ENCODE measurements around the gene PARD3. TPM values are rescaled to one million over a fixed set of nuclear protein-coding genes. Genes with fewer than 3 reads are reported as not detected.

PARD3 gene
- polyA plus RNA-seq, 6 donors from 2014 or later = 0.05 to 0.36 (median 0.16) TPM; not detected in 3

DNA sequence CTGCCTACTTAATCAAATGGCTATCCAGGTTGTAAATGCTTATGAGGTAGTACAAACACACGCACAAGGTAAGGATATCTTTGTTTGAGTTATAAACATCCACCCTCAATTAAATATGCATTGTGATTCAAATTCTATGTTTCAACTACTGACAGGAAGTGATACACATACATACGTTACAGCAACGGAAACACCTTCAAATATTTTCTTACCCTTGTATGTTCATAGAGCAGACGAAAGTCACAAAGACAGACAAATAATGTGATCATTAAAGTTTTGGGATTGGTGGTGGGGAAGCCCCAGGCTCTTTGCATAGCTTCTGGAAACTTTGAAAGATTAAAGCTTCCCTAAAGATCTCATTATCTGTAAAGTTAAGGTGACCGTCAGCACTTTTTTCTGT, 521.0 kb downstream of the PARD3 start:
- ATAC-seq (ENCODE audit: low read depth in 2 of 2) = no peak
- no peak for DNase-seq
- no peak overlapping the region for H3K4me3 Mint-ChIP-seq

DNA sequence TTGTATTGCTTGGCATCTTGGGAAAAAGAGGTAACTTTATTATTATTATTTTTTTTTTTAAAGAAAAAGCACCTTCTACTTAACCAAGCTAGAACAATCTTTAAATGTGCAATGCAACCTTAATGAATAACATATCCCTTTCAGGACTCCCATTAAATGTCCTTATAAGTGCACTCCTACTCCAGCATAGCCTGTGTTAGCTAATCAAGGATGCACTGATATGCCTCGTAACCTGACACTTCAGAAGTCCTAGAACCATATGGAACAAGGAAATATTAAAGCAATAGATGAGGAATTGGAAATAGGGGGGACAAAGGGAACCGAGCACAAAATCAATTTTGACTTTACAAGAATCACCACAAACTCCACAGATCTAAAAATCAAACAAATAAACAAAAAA, 522.4 kb downstream of the PARD3 start:
- H3K27ac Mint-ChIP-seq = no peak overlapping the region
- no peak for ATAC-seq (ENCODE audit: low read depth in 2 of 2)
- H3K36me3 Mint-ChIP-seq = no peaks in the 10 kb centered on the region
- no peaks in the 10 kb centered on the region for H3K27me3 Mint-ChIP-seq
- H3K4me3 Mint-ChIP-seq = no peak overlapping the region
- no peaks in the 10 kb centered on the region for H3K9me3 Mint-ChIP-seq
- no peak for DNase-seq
- no peaks in the 10 kb centered on the region for H3K4me1 Mint-ChIP-seq

More for the DNA sequence above, 521.0 kb downstream of the PARD3 start:
- Mint-ChIP-seq H3K27me3 (no peaks in the 10 kb centered on the region), H3K36me3 (no peaks in the 10 kb centered on the region), H3K9me3 (no peaks in the 10 kb centered on the region), H3K27ac (no peak overlapping the region), H3K4me1 (no peaks in the 10 kb centered on the region)

DNA sequence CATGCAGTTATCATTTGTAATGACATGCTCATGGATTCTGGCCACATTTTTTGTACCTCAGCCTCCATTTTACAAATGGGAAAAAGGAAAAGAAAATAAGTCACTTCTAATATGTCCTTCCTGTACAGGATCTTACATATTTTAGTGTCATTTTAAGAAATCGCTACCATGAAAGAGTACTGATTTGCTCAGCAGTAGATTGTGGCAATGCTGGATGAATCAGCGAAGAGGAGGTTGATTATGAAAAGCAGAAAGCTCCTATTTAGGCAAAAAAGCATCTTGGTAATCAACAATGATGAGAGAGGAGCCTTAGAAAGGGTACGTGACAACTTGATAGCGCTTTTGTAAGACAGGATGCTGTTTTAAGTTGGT, 522.9 kb downstream of the PARD3 start:
- H3K27me3 Mint-ChIP-seq = no peaks in the 10 kb centered on the region
- H3K27ac Mint-ChIP-seq = no peak overlapping the region
- no peak for ATAC-seq (ENCODE audit: low read depth in 2 of 2)
- H3K36me3 Mint-ChIP-seq = no peaks in the 10 kb centered on the region
- DNase-seq = no peak
- H3K4me1 Mint-ChIP-seq = no peaks in the 10 kb centered on the region
- H3K9me3 Mint-ChIP-seq = no peaks in the 10 kb centered on the region
- H3K4me3 Mint-ChIP-seq = no peak overlapping the region

- Mint-ChIP-seq H3K4me3 (no peak overlapping the region), H3K36me3 (no peaks in the 10 kb centered on the region), H3K27ac (no peak overlapping the region), H3K27me3 (no peaks in the 10 kb centered on the region), H3K4me1 (no peaks in the 10 kb centered on the region), H3K9me3 (peaks cover 0 to under 1% (median 0%) of the 10 kb centered on the region in 7 donors)
- ATAC-seq (ENCODE audit: low read depth in 2 of 2) (no peak), DNase-seq (no peak)
These were observed 523.5 kb downstream of the PARD3 start for GRCh38 chr10:34291466-34292193.

DNA sequence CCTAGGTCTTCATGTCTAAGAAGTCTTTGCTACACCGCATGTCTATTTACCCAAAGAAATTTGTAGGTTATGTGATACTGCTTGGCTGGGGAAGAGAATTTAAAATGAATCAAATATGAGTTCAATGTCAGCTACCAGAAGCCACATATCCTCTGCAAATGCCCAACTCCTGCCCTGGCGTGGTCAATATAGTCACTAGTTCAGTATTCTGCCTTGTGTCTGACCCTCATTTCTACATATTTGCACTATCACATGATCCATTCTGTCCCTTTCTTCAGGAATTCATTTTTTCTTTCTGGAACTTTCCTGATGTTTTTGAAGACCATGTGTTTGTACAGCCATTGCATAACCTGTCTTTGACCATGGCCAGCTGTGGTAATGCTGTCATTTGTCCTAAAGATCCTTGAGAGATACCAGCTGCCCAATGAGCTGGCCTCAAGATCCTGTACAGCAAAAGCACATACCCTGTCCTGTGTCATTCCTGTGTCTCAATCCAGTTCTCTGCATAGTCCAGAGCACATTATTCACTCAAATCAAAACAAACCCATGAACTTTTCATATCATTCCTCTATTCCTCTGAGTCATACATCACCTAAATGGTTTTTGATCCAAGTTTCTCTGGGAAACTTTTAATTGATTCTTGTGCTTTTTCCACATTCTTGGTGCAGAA, 524.5 kb downstream of the PARD3 start:
- Mint-ChIP-seq H3K4me1 (no peaks in the 10 kb centered on the region), H3K27ac (no peak overlapping the region)
- no peak for DNase-seq

DNA sequence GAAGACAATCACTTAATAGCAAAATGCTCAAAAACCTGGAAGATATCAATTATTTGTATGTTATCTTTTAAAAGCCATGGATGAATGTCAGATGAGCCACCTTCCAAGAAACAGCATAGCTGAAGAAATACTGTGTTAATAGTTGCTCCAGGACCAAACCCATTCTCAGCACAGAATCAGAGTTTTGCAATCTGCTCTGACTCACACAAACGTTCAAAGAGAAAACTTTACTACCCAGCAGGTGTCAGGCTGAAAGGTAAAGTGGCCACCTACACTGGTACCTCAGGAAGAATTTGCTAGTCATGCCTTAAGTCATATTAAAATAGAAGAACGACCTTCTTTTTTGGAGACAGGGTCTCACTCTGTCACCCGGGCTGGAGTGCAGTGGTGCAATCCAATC, 526.5 kb downstream of the PARD3 start:
- Mint-ChIP-seq H3K27me3 (no peaks in the 10 kb centered on the region), H3K27ac (no peak overlapping the region), H3K4me3 (no peak overlapping the region), H3K4me1 (no peaks in the 10 kb centered on the region), H3K36me3 (no peaks in the 10 kb centered on the region), H3K9me3 (peaks cover 0 to 4% (median 0%) of the 10 kb centered on the region in 7 donors)
- no peak for ATAC-seq (ENCODE audit: low read depth in 2 of 2)
- no peak for DNase-seq

More for the DNA sequence above, 524.5 kb downstream of the PARD3 start:
- ATAC-seq (ENCODE audit: low read depth in 2 of 2) = no peak
- H3K9me3 Mint-ChIP-seq = peaks cover 0 to 4% (median 0%) of the 10 kb centered on the region in 7 donors
- no peak overlapping the region for H3K4me3 Mint-ChIP-seq
- H3K27me3 Mint-ChIP-seq = no peaks in the 10 kb centered on the region
- no peaks in the 10 kb centered on the region for H3K36me3 Mint-ChIP-seq

DNA sequence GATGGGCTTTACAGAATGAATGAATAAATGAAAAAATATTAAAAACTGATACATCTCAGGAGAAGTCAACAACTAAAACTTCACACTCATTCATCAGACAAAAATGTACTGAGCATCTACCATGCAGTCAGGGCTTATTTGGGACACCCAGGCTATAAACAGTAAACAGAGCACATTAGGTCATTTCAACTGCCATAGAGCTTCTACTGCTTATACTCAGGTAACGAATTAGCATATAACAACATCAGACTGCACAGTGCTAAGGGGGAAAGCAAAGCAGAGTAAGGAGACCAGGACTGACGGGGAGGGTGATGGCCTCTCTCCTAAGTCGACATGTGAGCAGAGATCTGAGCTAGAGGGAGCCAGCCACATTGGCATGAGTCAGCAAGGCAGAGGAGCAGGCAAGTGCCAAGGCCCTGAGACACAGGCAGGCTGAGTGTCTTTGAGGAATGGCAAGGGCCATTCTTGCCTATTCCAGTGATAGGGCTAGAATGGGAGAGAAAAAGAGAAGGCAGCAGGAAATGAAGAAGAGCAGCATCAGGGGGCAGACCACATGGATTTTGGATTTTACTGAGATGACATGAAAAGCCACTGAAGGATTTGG, 528.9 kb downstream of the PARD3 start:
- Mint-ChIP-seq H3K36me3 (no peaks in the 10 kb centered on the region), H3K4me3 (no peak overlapping the region), H3K9me3 (peaks cover 0 to 4% (median 0%) of the 10 kb centered on the region in 7 donors), H3K4me1 (no peaks in the 10 kb centered on the region), H3K27ac (no peak overlapping the region), H3K27me3 (no peaks in the 10 kb centered on the region)
- ATAC-seq (ENCODE audit: low read depth in 2 of 2) (no peak), DNase-seq (no peak)

DNA sequence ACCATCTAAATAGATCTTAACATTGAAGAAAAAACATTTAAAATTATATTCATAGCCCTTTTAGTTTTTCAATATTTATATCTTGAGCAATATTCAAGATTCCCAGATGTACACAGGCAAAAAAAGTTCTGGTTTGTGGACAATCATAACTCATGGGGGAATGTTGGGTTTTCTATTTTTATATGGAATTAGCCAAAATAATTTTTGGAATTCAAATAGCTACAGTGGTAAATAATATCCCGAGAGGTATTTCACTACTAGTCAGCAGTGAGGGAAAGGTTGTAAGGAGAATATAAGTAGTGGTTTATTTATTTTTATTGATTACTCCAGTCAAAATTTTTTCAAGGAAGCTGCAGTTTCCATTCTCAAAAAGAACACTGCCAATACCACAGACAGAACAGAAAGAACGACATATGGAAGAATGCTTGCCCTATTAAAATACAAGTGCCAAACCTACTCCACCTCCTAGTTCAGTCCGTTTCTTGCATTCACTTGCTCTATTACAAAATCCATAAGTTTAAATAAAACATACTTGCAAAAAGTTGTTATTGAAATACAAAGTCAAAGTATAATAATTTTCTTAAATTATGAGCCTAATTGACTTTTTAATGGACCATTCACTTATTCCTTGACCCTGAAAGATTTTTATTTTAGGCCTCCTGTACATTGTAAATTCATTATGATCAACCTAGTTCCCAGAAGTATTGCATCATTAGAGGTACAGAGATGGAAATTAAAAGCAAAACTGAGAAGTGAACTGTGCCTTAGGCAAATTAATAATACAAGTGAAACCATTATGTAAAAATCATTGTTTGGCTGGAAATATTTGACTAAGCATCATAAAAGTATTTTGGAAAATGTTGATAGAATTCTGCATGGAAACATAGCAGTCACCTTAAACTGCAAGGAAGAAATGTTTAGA, 533.2 kb downstream of the PARD3 start:
- no peaks in the 10 kb centered on the region for H3K36me3 Mint-ChIP-seq
- H3K9me3 Mint-ChIP-seq = peaks cover 0 to 4% (median 0%) of the 10 kb centered on the region in 7 donors
- ATAC-seq (ENCODE audit: low read depth in 2 of 2) = no peak
- H3K27ac Mint-ChIP-seq = no peak overlapping the region
- H3K4me1 Mint-ChIP-seq = no peaks in the 10 kb centered on the region
- no peaks in the 10 kb centered on the region for H3K27me3 Mint-ChIP-seq
- H3K4me3 Mint-ChIP-seq = no peak overlapping the region
- no peak for DNase-seq

GRCh38 chr10:34280599-34281374, 534.3 kb downstream of the PARD3 start:
- Mint-ChIP-seq H3K36me3 (no peaks in the 10 kb centered on the region), H3K9me3 (no peaks in the 10 kb centered on the region), H3K4me3 (no peak overlapping the region), H3K27ac (no peak overlapping the region), H3K4me1 (no peaks in the 10 kb centered on the region), H3K27me3 (no peaks in the 10 kb centered on the region)
- ATAC-seq (ENCODE audit: low read depth in 2 of 2) (no peak), DNase-seq (no peak)

DNA sequence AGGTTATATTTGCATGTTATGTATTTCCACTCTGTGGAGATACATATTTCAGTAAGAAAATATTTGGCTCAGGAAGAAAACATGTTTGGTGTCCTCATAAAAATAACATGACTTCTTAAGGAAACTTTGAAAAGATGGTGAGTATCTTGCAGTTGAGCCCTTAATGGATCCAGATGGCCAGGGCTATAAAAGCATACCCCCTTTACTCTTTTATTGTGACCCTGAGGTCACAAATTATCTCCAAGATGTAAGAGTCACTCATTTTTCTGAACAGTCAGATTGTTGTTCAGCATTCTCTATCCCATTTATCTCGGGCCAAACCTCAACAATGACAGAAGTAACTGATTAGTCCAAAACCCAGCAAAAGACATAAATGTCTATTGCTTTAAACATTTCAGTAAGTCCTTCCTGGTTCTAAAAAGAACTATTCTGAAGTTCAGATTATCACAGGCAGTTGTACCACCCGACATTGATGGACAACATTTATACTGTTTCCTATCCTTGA, 539.4 kb downstream of the PARD3 start:
- Mint-ChIP-seq H3K4me3 (no peak overlapping the region), H3K27me3 (no peaks in the 10 kb centered on the region), H3K9me3 (peaks cover 0 to 4% (median 0%) of the 10 kb centered on the region in 7 donors), H3K4me1 (no peaks in the 10 kb centered on the region), H3K36me3 (no peaks in the 10 kb centered on the region), H3K27ac (no peak overlapping the region)
- no peak for ATAC-seq (ENCODE audit: low read depth in 2 of 2)
- DNase-seq = no peak

GRCh38 chr10:34274906-34275305, 540.2 kb downstream of the PARD3 start:
- no peaks in the 10 kb centered on the region for H3K27me3 Mint-ChIP-seq
- no peak for ATAC-seq (ENCODE audit: low read depth in 2 of 2)
- H3K4me3 Mint-ChIP-seq = no peak overlapping the region
- DNase-seq = no peak
- H3K27ac Mint-ChIP-seq = no peak overlapping the region
- H3K9me3 Mint-ChIP-seq = peaks cover 0 to 4% (median 0%) of the 10 kb centered on the region in 7 donors
- H3K4me1 Mint-ChIP-seq = no peaks in the 10 kb centered on the region
- no peaks in the 10 kb centered on the region for H3K36me3 Mint-ChIP-seq

GRCh38 chr10:34273340-34273739, 541.8 kb downstream of the PARD3 start:
- Mint-ChIP-seq H3K4me1 (no peaks in the 10 kb centered on the region), H3K27ac (no peak overlapping the region), H3K4me3 (no peak overlapping the region), H3K9me3 (peaks cover 0 to 4% (median 0%) of the 10 kb centered on the region in 7 donors), H3K27me3 (no peaks in the 10 kb centered on the region), H3K36me3 (no peaks in the 10 kb centered on the region)
- ATAC-seq (ENCODE audit: low read depth in 2 of 2) (no peak), DNase-seq (no peak)

All from naive B cell (primary cell).